Measurements from ENCODE around the gene PPFIBP2.

DNA sequence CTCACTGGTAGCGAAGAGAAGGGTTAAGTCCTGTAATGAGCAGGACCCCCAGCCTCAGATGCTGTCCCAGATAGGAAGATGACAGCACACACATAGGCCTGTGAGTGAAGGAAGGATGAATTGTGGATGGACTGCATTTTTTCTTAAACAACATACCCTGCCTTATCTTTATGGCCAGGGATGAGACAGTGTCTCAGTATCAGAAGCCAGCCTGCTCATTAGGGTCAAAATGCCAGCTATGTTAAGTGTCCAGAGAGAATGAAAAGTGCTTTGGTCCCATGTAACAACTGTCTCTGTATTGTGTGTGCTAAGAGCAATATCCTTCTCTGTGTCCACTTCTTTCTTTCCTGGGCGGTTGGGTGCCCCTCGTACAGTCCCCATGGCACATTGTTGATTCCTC, 30.2 kb downstream of the PPFIBP2 start:
- TF ChIP-seq, protein P1, sequence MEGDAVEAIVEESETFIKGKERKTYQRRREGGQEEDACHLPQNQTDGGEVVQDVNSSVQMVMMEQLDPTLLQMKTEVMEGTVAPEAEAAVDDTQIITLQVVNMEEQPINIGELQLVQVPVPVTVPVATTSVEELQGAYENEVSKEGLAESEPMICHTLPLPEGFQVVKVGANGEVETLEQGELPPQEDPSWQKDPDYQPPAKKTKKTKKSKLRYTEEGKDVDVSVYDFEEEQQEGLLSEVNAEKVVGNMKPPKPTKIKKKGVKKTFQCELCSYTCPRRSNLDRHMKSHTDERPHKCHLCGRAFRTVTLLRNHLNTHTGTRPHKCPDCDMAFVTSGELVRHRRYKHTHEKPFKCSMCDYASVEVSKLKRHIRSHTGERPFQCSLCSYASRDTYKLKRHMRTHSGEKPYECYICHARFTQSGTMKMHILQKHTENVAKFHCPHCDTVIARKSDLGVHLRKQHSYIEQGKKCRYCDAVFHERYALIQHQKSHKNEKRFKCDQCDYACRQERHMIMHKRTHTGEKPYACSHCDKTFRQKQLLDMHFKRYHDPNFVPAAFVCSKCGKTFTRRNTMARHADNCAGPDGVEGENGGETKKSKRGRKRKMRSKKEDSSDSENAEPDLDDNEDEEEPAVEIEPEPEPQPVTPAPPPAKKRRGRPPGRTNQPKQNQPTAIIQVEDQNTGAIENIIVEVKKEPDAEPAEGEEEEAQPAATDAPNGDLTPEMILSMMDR (IDR thresholded peaks at IDR 0.05), result no peak
- TF ChIP-seq POLR2A (IDR thresholded peaks at IDR 0.05) (no peak), EP300 (IDR thresholded peaks at IDR 0.05) (no peak)
